Coronary artery (tissue), 2 donors: ENCODE measurements around the gene SLC17A4.
"Not testable (repeated sequence)": the region's sequence is repeated elsewhere in the genome, so short reads cannot be mapped to it uniquely, and the experiment has no call there.

Experiments
- DNase-seq: peaks from one replicate; pipeline ENCODE4 v3.0.0-alpha.2; 2017; ENCODE audit warnings: low spot score
- H3K27ac ChIP-seq, 2 donors: fragments of 200-600 bp; sonication (generic); one replicate each; pipeline ENCODE4 v1.5.1; 2016 to 2019
- H3K4me3 ChIP-seq: fragments of 200-600 bp; sonication (generic); 2 replicates; pipeline ENCODE4 v1.5.1; 2016; ENCODE audit warnings: mild to moderate bottlenecking, moderate library complexity
- TF ChIP-seq, protein P1 (sequence below): fragments of 200-600 bp; sonication (generic); IDR thresholded peaks from one replicate; pipeline ENCODE4 v1.5.1; 2019; ENCODE audit warnings: antibody characterized with exemption

Gene SLC17A4

DNA sequence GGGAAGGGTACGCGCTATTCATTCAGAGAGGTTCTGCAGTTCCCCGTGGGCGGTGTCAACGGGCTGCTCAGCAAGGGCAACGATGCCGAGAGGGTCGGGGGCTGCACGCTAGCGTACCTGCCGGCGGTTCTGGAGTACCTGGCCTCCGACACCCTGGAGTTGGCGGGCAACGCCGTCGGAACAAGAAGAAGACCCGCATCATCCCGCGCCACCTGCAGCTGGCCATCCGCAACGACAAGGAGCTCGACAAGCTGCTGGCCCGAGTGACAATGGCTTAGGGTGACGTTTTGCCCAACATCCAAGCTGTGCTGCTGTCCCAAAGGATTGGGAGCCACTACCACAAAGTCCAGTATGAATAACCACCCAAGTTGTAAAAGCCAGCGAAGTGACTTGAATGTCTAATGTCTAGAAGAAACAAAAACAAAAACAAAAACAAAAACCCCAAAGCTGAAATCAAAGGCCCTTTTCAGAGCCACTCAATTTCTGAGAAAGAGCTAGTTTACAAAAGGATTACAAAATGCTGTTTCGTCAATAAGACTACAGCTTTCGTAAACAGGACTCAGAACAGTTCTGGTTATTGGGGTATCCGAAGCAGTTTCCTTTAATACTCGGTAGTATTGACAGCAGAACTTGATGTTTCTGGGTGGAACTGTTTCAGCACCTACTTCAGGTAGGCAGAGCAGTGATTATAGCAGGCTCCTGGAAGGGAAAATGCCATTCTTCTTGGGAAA is 21.9 kb upstream of the SLC17A4 start:
- no peak overlapping the region for H3K4me3 ChIP-seq
- DNase-seq: no peak
- TF ChIP-seq, protein P1, sequence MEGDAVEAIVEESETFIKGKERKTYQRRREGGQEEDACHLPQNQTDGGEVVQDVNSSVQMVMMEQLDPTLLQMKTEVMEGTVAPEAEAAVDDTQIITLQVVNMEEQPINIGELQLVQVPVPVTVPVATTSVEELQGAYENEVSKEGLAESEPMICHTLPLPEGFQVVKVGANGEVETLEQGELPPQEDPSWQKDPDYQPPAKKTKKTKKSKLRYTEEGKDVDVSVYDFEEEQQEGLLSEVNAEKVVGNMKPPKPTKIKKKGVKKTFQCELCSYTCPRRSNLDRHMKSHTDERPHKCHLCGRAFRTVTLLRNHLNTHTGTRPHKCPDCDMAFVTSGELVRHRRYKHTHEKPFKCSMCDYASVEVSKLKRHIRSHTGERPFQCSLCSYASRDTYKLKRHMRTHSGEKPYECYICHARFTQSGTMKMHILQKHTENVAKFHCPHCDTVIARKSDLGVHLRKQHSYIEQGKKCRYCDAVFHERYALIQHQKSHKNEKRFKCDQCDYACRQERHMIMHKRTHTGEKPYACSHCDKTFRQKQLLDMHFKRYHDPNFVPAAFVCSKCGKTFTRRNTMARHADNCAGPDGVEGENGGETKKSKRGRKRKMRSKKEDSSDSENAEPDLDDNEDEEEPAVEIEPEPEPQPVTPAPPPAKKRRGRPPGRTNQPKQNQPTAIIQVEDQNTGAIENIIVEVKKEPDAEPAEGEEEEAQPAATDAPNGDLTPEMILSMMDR: no peak
- no peak overlapping the region for H3K27ac ChIP-seq

DNA sequence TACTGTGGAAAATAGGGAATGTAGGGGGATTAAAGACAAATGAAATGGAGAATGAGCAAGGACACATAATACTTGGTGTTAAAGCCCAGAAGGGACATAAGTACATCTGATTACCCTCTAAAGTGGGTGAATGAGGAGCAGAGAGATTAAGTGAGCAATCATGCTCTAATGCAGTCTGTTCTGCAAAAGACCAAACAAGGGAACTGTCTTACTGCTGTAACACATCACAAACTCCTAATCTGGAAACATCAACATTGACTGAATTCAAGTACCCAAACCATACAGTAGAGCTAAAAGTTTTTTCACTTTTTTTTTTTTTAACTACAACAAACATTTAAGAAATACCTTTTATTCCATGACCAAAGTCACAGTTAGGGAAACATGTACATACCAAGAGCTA is 19.3 kb upstream of the SLC17A4 start:
- no peak overlapping the region for H3K27ac ChIP-seq
- TF ChIP-seq, protein P1: no peak

DNA sequence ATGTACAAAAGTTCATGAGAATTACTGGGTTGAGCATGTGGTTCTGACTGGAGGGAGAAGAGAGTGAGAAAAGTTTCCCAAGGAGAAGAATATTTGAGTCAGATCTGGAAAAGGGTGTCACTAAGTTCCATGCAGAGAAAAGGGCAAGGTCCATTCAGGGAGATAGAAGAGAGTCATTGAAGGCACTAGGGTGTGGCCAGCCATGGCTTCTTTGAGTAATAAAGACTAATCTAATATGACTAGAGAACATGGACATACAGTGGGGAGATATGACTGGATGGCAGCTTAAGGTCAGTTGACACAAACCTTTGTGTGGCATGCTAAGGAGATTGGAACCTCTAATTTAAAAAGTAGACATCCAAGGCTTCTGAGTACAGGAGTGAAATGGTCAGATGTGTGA is 10.7 kb upstream of the SLC17A4 start:
- TF ChIP-seq, protein P1: no peak
- no peak overlapping the region for H3K4me3 ChIP-seq
- H3K27ac ChIP-seq: no peak overlapping the region
- DNase-seq: no peak

More for the DNA sequence above, 19.3 kb upstream of the SLC17A4 start:
- no peak for DNase-seq
- no peak overlapping the region for H3K4me3 ChIP-seq

DNA sequence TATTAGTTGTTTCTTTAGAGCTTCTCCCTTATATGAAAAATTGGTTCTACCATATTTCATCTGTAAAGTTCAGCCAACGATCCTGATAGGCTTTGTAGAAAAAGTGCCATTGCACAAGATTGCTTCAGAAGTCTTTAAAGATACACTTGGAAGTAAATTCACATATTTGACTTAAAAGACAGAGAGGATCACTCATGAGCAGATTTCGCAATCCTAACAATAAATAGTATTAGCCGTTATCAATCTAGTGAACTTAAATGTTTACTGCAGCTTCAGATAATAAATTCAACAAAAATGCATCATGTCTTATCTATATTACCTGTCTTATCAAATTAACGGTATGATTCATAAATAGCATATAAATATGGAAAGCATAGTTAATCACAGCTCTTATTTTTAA is 8.7 kb upstream of the SLC17A4 start:
- TF ChIP-seq, protein P1: no peak
- DNase-seq: no peak
- H3K4me3 ChIP-seq: no peak overlapping the region
- H3K27ac ChIP-seq: no peak overlapping the region

GRCh38 chr6:25746968-25747367 is 7.6 kb upstream of the SLC17A4 start:
- Histone ChIP-seq H3K4me3 (no peak overlapping the region), H3K27ac (no peak overlapping the region)
- no peak for DNase-seq
- TF ChIP-seq, protein P1: no peak

DNA sequence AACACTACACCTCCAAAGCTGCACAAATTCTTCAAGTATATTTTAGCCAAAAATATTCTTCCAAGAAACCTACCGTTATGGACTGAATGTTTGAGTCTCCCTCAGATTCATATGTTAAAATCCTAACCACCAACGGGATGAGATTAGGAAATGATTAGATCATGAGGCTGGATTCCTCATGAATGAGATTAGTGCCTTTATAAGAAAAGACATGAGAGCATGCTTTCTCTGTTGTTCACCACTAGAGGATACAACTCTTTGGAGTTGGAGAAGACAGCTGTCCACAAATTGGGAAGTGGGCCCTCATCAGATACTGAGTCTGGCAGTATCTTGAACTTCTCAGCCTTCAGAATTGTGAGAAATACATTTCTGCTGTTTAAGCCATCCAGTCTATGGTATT is 7.1 kb upstream of the SLC17A4 start:
- TF ChIP-seq, protein P1: no peak
- no peak for DNase-seq
- Histone ChIP-seq H3K27ac (no peak overlapping the region), H3K4me3 (no peak overlapping the region)

- no peak overlapping the region for H3K27ac ChIP-seq
- TF ChIP-seq, protein P1: no peak
- no peak for DNase-seq
- H3K4me3 ChIP-seq: no peak overlapping the region
Observed at GRCh38 chr6:25748049-25748448, 6.5 kb upstream of the SLC17A4 start.

DNA sequence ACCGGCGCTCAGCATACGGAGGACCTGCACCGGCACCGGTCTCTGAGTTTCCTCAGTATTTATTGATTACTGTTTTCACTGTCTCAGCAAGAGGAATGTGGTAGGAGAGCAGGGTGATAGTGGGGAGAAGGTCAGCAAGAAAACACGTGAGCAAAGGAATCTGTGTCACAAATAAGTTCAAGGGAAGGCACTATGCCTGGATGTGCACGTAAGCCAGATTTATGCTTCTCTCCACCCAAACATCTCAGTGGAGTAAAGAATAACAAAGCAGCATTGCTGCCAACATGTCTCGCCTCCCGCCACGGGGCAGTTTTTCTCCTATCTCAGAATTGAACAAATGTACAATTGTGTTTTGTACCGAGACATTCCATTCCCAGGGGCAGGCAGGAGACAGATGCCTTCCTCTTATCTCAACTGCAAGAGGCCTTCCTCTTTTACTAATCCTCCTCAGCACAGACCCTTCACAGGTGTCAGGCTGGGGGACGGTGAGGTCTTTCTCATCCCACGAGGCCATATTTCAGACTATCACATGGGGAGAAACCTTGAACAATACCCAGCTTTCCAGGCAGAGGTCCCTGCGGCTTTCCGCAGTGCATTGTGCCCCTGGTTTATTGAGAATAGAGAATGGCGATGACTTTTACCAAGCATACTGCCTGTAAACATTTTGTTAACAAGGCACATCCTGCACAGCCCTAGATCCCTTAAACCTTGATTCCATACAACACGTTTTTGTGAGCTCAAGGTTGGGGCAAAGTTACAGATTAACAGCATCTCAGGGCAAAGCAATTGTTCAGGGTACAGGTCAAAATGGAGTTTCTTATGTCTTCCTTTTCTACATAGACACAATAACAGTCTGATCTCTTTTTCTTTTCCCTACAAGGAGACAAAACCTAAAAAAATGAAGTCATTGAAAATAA is 5.7 kb upstream of the SLC17A4 start:
- not testable (repeated sequence) for DNase-seq, H3K27ac ChIP-seq, H3K4me3 ChIP-seq
